ENCODE measurements around the gene RPS3A. TPM values are rescaled to one million over a fixed set of nuclear protein-coding genes. Genes with fewer than 3 reads are reported as not detected.
A peak's percentile ranks its signal among the peaks of the same experiment; 100 is the strongest.
"Not testable (repeated sequence)": the region's sequence is repeated elsewhere in the genome, so short reads cannot be mapped to it uniquely, and the experiment has no call there.

RPS3A gene
- total RNA-seq: 1,000 to 10,000 TPM; 2,077 to 2,995 TPM

DNA sequence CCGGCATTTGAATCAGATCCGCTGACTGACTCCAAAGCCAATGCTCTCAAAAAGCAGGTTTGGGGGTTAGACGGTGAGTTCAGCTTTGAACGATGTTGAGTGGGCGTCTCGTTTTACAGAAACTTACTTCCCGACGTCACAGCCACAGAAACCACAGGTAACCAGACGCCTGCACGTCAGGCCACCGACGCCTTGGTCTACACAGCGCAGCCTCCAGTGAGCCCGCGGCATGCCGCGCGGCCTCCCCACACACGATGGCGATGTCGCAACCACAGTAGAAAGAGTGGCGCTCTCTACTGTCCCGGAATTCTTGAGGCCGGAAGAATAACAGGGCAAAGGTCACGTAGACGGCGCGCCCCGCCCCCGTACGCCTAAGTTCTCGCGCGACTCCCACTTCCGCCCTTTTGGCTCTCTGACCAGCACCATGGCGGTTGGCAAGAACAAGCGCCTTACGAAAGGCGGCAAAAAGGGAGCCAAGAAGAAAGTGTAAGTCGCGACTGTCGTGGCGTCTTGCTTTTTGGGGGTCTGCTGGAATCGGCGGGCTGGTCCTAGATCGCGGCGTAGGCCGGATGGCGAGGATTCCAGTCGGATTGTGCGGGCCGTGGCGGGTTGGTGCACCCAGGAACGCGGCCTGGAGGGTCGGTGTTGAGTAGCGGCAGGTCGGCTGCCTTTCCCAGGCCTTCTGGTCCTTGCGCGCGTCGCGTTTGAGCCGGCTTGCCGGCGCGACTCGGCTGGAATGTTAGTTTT is at the start of gene RPS3A:
TSS of gene RPS3A (plus strand) at position 400 of the 747 bp plus-strand sequence. CDS start at position 425, 25 bp downstream.
- Mint-ChIP-seq H3K9me3 (ENCODE audit: low read depth) (no peaks in the 10 kb centered on the region), H3K27ac (peak within 1 kb of the TSS; percentile 100), H3K4me3 (peak within 1 kb of the TSS; percentile 89), H3K4me1 (peaks cover 42% of the 10 kb centered on the region), H3K36me3 (ENCODE audit: low read depth) (peaks cover 45% of the 10 kb centered on the region), H3K27me3 (no peaks in the 10 kb centered on the region)
- POLR2A ChIA-PET: interaction anchor here (0.6 to 1.5 kb wide), 11 partner anchors 9 to 1615 kb away, joined by 3 to 8 read pairs (median 3); no protein-coding TSS in a partner anchor
- intact Hi-C loops (cut with DNase I, micrococcal nuclease): loop anchor here (1.0 to 10.0 kb wide), 8 partner anchors 67 to 1437 kb away; partner anchors contain the start of genes FBXW7 (in 2 of the 2), LRBA (in 2 of the 2) and GATB (in 1 of the 2)
- CTCF ChIA-PET: interaction anchor here (0.6 to 1.7 kb wide), 9 partner anchors 18 to 266 kb away, joined by 3 to 6 read pairs (median 3); no protein-coding TSS in a partner anchor
- ATAC-seq (peak; percentile 86), DNase-seq (peak; percentile 98)

DNA sequence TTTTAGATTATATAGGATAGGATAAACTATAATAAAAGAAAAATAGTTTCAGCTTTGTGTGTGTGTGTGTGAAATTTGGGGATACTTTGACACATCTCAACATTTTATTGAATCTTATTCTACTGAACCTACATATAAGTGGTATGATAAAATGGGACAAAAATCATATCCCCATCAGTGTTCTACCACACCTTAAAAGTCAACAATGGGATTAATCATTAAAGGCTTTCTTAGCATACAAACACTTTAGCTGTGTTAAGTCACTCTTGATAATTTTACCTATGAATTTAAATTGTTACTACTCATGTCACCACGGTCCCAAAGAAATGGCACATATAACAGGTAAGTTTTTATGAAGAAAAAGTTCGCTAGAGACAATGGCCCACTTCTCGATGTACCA is 46.6 kb upstream of the RPS3A start:
- ChIA-PET CTCF (interaction anchor here (0.6 to 0.7 kb wide), 2 partner anchors 43 to 92 kb away, joined by 3 read pairs; no protein-coding TSS in a partner anchor), POLR2A (no interaction called here)
- Mint-ChIP-seq H3K27ac (no peak overlapping the region), H3K36me3 (ENCODE audit: low read depth) (no peaks in the 10 kb centered on the region), H3K4me1 (no peaks in the 10 kb centered on the region), H3K4me3 (no peak overlapping the region), H3K9me3 (ENCODE audit: low read depth) (peaks cover 2% of the 10 kb centered on the region), H3K27me3 (no peaks in the 10 kb centered on the region)
- ATAC-seq (no peak), DNase-seq (no peak)
- intact Hi-C loops (cut with DNase I, micrococcal nuclease): no loop called here

DNA sequence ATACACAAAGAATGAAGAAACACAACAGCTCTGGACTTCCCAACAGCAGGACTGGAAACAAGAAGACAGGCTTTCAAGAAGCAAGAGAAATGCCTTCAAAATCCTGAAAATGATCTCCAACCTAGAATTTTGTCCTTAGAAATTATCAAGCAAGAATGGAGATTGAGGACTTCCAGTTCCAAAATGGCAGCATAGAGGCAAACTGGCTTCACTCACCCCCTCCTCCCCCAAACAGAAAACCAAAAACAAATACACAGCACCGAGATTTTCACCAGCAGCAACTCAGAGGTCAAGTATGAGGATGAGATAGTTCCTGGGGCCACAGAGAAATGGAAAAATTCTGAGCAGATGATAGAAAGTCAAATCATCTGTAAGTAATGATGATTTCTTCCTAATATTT is 43.9 kb upstream of the RPS3A start:
- Mint-ChIP-seq H3K4me1 (no peaks in the 10 kb centered on the region), H3K36me3 (ENCODE audit: low read depth) (no peaks in the 10 kb centered on the region)
- no peak for ATAC-seq

DNA sequence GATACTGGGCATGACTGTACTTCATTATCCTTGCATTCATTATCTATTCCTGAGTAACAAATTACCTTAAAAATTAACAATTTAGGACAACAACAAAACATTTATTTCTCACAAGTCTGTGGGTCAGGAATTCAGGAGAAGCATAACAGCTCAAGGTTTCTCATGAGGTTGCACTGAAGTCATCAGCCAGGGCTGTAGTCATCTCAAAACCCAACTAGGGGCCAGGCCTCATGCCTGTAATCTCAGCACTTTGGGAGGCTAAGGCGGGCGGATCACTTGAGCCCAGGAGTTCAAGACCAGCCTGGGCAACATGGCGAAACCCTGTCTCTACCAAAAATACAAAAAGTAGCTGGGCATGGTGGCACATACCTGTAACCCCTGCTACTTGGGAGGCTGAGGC is 36.3 kb upstream of the RPS3A start:
- H3K9me3 Mint-ChIP-seq (ENCODE audit: low read depth); intact Hi-C loops (cut with DNase I, micrococcal nuclease); H3K36me3 Mint-ChIP-seq (ENCODE audit: low read depth); H3K27ac Mint-ChIP-seq; DNase-seq; H3K4me1 Mint-ChIP-seq; H3K27me3 Mint-ChIP-seq; POLR2A ChIA-PET; H3K4me3 Mint-ChIP-seq: not testable (repeated sequence)
- CTCF ChIA-PET: interaction anchor here (0.6 to 1.4 kb wide), 4 partner anchors 11 to 212 kb away, joined by 3 to 5 read pairs (median 3); no protein-coding TSS in a partner anchor
- peak; percentile 55 for ATAC-seq

More for the DNA sequence above, 43.9 kb upstream of the RPS3A start:
- no peak overlapping the region for H3K4me3 Mint-ChIP-seq
- no peak for DNase-seq
- H3K27ac Mint-ChIP-seq: no peak overlapping the region
- intact Hi-C loops (cut with DNase I, micrococcal nuclease): no loop called here
- no peaks in the 10 kb centered on the region for H3K27me3 Mint-ChIP-seq
- ChIA-PET POLR2A (no interaction called here), CTCF (no interaction called here)
- peaks cover 2% of the 10 kb centered on the region for H3K9me3 Mint-ChIP-seq (ENCODE audit: low read depth)

DNA sequence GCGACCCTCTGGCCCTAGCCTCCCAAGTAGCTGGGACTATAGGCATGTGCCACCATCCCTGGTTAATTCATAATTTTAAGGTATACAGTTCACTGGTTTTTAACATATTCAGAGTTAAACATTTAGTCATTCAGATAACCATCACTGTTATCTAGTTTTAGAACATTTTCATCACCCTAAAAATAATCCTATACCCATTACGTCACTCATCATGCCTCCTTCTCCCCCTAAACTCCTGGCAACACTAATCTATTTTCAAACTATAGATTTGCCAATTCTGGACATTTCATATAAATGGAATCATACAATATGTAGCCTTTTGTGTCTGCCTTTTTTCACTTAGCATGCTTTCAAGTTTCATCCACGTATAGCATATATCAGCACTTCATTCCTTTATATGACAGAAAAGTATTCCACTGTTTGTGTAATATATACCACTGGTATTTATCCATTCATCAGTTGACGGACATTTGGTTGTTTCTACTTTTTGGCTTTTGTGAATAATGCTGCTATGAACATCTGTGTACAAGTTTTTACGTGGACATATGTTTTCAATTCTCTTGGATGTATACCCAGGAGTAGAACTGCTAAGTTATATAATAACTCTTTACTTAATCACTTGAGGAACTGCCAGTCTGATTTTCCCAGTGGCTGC is 32.0 kb upstream of the RPS3A start:
- H3K4me3 Mint-ChIP-seq: no peak overlapping the region
- no peaks in the 10 kb centered on the region for H3K4me1 Mint-ChIP-seq
- H3K27ac Mint-ChIP-seq: no peak overlapping the region
- intact Hi-C loops (cut with DNase I, micrococcal nuclease): no loop called here
- POLR2A ChIA-PET: no interaction called here
- no peak for DNase-seq
- H3K36me3 Mint-ChIP-seq (ENCODE audit: low read depth): no peaks in the 10 kb centered on the region
- CTCF ChIA-PET: no interaction called here
- no peaks in the 10 kb centered on the region for H3K9me3 Mint-ChIP-seq (ENCODE audit: low read depth)
- H3K27me3 Mint-ChIP-seq: no peaks in the 10 kb centered on the region
- no peak for ATAC-seq

DNA sequence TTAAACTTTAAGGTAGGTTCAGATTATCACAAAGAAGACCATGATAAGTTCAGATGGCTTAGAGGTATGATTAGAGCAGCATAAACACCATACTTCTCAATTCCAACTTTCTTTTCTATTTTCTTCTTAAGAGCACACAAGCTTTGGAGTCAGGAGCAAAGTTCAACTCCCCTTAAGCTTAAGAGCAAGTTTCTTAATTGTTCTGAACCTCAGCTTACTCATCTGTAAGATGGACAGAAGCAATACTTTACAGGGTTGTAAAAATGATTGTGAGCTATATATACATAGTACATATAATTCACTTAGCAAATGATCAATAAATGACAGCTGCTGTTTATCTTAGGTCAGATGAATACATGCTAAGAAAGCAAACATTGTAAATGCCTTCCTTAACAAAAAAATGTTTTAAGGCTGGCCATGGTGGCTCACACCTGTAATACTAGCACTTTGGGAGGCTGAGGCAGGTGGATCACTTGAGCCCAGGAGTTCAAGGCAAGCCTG is 25.0 kb upstream of the RPS3A start:
- no peak for DNase-seq
- intact Hi-C loops (cut with DNase I, micrococcal nuclease): no loop called here
- peaks cover 5% of the 10 kb centered on the region for H3K4me1 Mint-ChIP-seq
- no peaks in the 10 kb centered on the region for H3K36me3 Mint-ChIP-seq (ENCODE audit: low read depth)
- ChIA-PET CTCF (interaction anchor here (0.6 to 1.4 kb wide), 3 partner anchors 11 to 94 kb away, joined by 3 to 5 read pairs (median 4); no protein-coding TSS in a partner anchor), POLR2A (no interaction called here)
- ATAC-seq: no peak
- H3K27ac Mint-ChIP-seq: no peak overlapping the region
- H3K4me3 Mint-ChIP-seq: no peak overlapping the region
- no peaks in the 10 kb centered on the region for H3K9me3 Mint-ChIP-seq (ENCODE audit: low read depth)
- no peaks in the 10 kb centered on the region for H3K27me3 Mint-ChIP-seq

DNA sequence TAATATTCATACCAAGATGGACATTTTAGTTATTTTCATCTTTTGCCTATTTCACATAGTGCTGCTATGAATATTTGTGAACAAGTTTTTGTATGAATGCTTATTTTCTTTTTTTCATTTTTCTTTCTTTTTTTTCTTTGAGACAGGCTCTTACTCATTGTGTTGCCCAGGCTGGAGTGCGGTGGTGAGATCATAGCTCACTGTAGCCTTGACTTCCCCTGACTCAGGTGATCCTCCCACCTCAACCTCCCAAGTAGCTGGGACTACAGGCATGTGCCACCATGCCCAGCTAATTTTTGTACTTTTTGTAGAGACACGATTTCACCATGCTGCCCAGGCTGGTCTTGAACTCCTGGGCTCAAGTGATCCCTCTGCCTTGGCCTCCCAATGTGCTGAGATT is 21.4 kb upstream of the RPS3A start:
- H3K4me1 Mint-ChIP-seq; H3K9me3 Mint-ChIP-seq (ENCODE audit: low read depth); H3K36me3 Mint-ChIP-seq (ENCODE audit: low read depth); H3K27ac Mint-ChIP-seq; intact Hi-C loops (cut with DNase I, micrococcal nuclease); H3K4me3 Mint-ChIP-seq; H3K27me3 Mint-ChIP-seq: not testable (repeated sequence)
- ATAC-seq: peak; percentile 82
- peak; percentile 51 for DNase-seq
- ChIA-PET POLR2A (interaction anchor here (0.6 to 0.7 kb wide), 2 partner anchors 21 to 1090 kb away, joined by 3 to 4 read pairs; no protein-coding TSS in a partner anchor), CTCF (interaction anchor here (0.7 kb wide), 1 partner anchor 497 kb away, joined by 3 read pairs; no protein-coding TSS in a partner anchor)

DNA sequence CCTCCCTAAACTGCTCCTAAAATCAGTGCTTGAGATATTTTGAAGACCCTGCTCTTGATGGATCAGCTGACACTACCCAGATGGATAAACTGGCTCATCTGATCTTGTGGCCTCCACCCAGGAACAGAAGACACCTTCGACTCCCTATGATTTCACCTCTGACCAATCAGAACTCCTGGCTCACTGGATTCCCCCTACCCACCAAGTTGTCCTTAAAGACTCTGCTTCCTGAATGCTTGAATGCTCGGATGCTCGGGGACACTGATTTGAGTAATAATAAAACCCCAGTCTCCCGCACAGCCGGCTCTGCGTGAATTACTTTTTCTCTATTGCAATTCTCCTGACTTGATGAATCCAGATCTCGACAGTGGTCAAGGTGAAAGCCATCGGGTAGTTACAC is 12.0 kb upstream of the RPS3A start:
- no peaks in the 10 kb centered on the region for H3K4me1 Mint-ChIP-seq
- H3K27me3 Mint-ChIP-seq: no peaks in the 10 kb centered on the region
- CTCF ChIA-PET: no interaction called here
- H3K9me3 Mint-ChIP-seq (ENCODE audit: low read depth): no peaks in the 10 kb centered on the region
- no peak overlapping the region for H3K4me3 Mint-ChIP-seq
- no peak overlapping the region for H3K27ac Mint-ChIP-seq
- POLR2A ChIA-PET: no interaction called here
- ATAC-seq: no peak
- intact Hi-C loops (cut with DNase I, micrococcal nuclease): no loop called here
- DNase-seq: no peak
- H3K36me3 Mint-ChIP-seq (ENCODE audit: low read depth): no peaks in the 10 kb centered on the region

DNA sequence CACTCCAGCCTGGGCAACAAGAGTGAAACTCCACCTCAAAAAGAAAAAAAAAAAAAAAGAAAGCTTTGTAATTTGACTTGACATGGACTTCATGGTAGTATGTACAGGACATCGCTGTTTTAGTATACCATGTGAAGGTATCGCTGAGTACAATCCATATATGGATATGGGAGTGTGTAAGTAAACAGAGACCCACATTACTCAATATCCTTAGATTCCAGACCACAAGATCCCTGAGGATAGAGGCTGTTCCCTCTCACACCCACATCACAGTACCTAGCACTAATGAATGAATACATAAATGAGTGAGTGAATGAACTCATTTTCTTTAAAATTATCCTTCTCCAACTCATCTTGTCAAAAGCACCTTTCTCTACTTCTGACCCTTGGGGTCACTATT is 8.4 kb upstream of the RPS3A start:
- DNase-seq: no peak
- ChIA-PET CTCF (interaction anchor here (1.2 kb wide), 1 partner anchor 88 kb away, joined by 4 read pairs; no protein-coding TSS in a partner anchor), POLR2A (interaction anchor here (0.6 to 1.4 kb wide), 2 partner anchors 8 to 224 kb away, joined by 3 to 6 read pairs; partner anchors contain the start of gene RPS3A)
- intact Hi-C loops (cut with DNase I, micrococcal nuclease): loop anchor here in 1 of 2 experiments (10.0 kb wide), 1 partner anchor 1444 kb away; the partner anchor contains the start of gene FBXW7
- Mint-ChIP-seq H3K27ac (no peak overlapping the region), H3K9me3 (ENCODE audit: low read depth) (no peaks in the 10 kb centered on the region), H3K27me3 (no peaks in the 10 kb centered on the region), H3K4me1 (peaks cover 6% of the 10 kb centered on the region), H3K36me3 (ENCODE audit: low read depth) (no peaks in the 10 kb centered on the region), H3K4me3 (no peak overlapping the region)
- no peak for ATAC-seq

DNA sequence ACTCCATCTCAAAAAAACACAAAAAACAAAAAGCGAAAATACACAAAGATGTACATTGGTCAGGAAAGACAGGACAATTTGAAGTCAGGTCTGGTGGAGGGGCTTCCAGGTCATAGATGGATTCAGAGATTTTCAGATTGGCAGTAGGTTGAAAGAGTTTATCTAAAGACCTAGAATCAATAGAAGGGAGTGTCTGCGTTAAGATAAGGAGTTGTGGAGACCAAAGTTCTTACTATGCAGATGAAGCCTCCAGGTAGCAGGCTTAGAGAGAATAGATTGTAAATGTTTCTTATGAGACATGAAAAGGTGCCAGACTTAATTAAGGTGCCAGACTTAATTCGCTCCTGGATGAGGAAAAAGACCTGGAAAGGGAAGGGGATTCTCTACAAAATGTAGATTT is 6.9 kb upstream of the RPS3A start:
- Mint-ChIP-seq H3K36me3 (ENCODE audit: low read depth) (no peaks in the 10 kb centered on the region), H3K27me3 (no peaks in the 10 kb centered on the region), H3K4me3 (no peak overlapping the region), H3K9me3 (ENCODE audit: low read depth) (no peaks in the 10 kb centered on the region), H3K4me1 (peaks cover 14% of the 10 kb centered on the region), H3K27ac (no peak overlapping the region)
- DNase-seq (no peak), ATAC-seq (no peak)
- intact Hi-C loops (cut with DNase I, micrococcal nuclease): loop anchor here in 1 of 2 experiments (10.0 kb wide), 1 partner anchor 1442 kb away; the partner anchor contains the start of gene FBXW7
- CTCF ChIA-PET: no interaction called here
- POLR2A ChIA-PET: no interaction called here

DNA sequence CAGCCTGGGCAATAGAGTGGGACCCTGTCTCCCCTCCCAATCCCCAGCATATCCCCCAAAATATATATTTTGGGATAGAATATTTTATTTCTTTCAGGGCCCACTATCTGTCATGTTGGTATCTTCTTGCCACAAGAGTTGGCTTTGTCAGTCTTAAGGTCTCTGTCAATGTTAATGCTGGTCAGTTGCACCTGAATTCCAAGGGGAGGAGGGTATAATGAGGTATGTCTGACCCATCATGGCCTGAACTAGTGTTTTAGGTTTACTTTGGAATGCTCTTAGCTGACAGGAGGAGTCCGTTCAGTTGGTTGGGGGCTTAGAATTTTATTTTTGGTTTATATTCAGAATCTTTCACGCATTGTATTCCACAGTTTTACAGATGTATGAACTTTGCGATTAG is 6.2 kb upstream of the RPS3A start:
- CTCF ChIA-PET: no interaction called here
- no peak overlapping the region for H3K27ac Mint-ChIP-seq
- intact Hi-C loops (cut with DNase I, micrococcal nuclease): loop anchor here in 1 of 2 experiments (10.0 kb wide), 1 partner anchor 1442 kb away; the partner anchor contains the start of gene FBXW7
- H3K36me3 Mint-ChIP-seq (ENCODE audit: low read depth): no peaks in the 10 kb centered on the region
- H3K4me3 Mint-ChIP-seq: no peak overlapping the region
- no peaks in the 10 kb centered on the region for H3K9me3 Mint-ChIP-seq (ENCODE audit: low read depth)
- ATAC-seq (no peak), DNase-seq (no peak)
- POLR2A ChIA-PET: no interaction called here
- H3K27me3 Mint-ChIP-seq: no peaks in the 10 kb centered on the region
- peaks cover 19% of the 10 kb centered on the region for H3K4me1 Mint-ChIP-seq

Data from activated CD4-positive, alpha-beta T cell treated with anti-CD3 and anti-CD28 coated beads for 36 hours (primary cell).